NCI-H187 (cell line): ENCODE measurements around the gene FAM3A.
"Not testable (repeated sequence)": the region's sequence is repeated elsewhere in the genome, so short reads cannot be mapped to it uniquely, and the experiment has no call there.

Source experiments
- DNase-seq, 2 experiments: peaks; one replicate each; lab custom pipeline; 2025; lab: John Stamatoyannopoulos, UW

The FAM3A gene, protein sequence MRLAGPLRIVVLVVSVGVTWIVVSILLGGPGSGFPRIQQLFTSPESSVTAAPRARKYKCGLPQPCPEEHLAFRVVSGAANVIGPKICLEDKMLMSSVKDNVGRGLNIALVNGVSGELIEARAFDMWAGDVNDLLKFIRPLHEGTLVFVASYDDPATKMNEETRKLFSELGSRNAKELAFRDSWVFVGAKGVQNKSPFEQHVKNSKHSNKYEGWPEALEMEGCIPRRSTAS

DNA sequence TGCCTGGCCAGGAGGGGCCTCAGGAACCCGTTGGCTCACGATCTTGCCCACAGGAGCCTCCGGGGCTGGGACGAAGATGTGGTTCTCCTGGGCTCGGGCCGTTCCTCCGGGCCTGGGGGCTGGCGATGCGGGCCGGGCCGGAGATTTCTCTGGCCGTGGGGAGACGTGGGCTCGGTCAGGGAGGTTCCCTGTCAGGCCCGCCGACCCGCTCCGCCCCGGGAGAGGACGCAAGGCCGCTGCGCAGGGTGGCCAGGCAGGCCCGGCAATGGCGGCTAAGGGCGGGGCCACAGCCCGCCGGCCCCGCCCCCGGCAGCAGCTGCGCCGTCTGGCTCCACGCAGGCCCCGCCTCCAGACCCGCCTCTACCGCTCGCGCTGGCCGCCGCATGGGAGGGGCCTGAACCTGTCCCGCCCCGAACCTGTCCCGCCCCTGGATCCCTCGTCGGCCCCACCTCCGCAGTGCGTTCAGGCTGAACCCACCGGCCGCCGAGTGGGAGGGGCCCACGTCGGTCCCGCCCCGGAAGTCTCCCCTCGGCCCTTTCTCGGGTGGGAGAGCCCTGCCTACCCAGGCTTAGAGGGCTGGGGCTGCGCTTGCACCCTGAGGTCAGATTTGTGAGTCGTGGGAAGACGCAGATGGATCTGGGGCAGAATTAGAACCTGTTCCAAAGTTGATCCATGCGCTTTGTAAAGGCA lies at the start of gene FAM3A:
FAM3A (minus strand) TSS at position 267 of the 690 bp plus-strand sequence. CDS start 460 bp downstream, outside the sequence.
- DNase-seq = peak; percentile 91 to 94

DNA sequence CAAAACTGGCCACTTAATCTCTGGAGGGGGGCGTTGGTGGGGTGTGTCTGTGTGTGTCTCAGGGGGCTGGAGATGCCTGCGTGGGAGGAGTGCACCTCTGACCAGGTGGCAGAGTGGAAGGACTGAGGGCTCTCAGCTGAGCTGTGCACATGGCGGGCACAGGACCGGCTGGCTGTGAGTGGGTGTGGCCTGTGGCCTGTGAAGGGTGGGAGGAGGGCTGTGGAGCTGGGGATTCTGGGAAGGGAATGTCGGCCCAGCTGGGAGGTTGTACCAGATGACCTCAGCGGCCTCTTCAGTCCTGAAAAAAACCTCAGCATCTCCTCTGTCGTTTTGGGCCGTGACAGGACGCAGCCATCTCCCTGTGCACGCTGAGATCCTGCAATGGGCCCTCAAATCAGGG lies 46.3 kb upstream of the FAM3A start:
- not testable (repeated sequence) for DNase-seq

DNA sequence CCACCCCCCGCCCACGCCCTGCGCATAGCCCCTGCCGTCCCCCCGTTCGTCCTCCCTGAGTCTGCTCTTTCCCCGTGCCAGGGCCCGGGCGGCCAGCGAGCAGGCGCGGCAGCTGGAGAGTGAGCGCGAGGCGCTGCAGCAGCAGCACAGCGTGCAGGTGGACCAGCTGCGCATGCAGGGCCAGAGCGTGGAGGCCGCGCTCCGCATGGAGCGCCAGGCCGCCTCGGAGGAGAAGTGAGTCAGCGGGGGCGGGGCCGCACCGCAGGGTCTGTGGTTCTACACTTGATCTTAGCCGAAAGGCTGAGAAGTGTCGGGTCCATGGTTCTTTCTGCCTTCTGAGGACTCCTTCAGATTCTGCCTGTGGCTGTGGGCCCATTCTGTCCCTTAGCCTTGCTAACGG lies 44.3 kb upstream of the FAM3A start:
- DNase-seq = not testable (repeated sequence)

DNA sequence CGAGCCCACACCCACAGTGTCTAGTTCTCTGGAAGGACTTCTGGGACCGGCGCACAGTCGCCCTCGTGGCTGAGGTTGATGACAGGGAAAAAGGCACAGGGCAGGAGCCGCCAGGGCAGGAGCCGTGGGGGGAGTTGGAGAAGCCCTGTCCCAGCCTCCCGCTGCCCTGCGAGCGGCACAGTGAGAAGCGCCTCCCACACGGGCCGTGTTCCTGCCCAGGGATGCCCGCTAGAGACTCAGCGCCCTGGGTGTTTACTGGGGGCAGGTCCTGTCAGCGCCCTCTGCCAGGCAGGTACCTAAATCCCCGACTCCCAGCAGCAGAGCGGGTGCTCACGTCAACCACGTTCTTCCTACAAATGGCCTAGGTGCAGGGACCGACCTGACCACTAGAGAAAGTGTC lies 42.9 kb upstream of the FAM3A start:
- DNase-seq = not testable (repeated sequence)

DNA sequence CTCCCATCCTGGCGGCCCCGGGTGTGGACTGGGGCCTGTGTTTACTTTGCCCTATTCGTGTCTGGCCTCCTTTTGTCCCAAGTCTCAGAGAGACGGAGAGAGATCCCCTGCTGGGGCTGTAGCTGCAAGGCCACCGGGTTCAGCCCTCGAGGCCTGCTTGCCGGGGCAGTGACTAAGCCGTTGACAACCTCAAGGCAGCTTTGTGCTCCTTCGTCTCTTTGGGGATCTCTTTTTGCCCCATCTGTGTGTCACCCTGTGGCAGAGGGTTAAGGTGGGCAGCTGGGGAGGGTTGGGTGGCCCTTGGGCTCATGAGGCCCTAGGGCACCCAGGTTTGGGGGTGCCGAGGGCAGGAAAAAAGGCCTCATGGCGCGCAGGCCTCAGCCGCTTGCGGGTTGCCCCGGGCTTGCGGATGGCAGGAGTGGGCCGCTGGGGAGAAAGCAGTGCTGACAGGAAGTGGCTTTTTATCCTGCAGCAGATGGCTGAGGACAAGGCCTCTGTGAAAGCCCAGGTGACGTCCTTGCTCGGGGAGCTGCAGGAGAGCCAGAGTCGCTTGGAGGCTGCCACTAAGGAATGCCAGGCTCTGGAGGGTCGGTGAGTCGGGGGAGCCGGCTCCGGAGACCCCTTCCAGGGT lies 42.1 kb upstream of the FAM3A start:
- DNase-seq = not testable (repeated sequence)

DNA sequence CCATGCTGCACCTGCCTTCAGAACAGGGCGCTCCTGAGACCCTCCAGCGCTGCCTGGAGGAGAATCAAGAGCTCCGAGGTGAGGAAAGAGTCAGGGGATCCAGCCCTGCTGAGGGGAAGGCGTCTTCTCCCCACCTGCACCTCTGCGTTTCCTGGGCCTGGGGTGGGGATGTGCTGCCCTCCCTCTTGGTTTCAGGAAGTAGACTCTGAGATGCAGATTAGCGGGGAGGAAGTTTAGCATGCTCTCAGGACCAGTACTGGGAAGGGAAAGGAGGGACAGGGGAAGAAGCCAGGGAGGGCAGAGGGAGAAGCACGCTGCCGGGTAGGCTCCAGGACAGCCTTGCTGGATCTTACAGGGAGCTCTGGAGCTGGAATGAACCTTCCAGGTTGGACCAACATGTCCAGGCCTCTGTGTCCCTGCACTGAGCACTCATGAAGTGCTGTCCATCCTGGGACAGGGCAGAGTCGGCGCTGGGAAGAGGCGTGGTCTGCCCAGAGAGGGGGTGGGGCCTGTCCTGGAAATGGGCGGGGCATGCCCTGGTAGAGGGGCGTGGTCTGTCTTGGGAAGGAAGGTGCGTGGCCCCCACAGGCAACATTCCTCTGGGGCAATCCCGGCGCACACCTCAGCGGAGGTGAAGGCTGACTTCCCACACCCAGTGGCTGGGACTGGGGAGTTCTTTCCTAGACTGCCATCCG lies 36.2 kb upstream of the FAM3A start:
- not testable (repeated sequence) for DNase-seq

DNA sequence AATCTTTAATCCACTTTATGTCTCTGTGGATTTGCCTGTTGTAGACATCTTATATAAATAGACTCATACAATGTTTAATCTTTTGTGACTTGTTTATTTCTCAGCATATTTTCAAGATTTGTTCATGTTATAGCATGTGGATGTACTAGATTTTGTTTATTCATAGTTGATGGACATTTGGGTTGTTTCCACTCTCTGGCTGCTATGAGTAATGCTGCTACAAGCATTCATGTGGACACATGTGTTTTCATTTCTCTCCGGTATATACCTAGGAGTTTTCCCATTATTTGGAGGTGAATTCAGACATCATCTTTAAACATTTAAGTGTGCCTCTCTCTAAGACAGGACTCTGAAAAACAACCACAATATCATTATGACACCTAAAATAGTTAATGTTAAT lies 33.7 kb upstream of the FAM3A start:
- no peak for DNase-seq

DNA sequence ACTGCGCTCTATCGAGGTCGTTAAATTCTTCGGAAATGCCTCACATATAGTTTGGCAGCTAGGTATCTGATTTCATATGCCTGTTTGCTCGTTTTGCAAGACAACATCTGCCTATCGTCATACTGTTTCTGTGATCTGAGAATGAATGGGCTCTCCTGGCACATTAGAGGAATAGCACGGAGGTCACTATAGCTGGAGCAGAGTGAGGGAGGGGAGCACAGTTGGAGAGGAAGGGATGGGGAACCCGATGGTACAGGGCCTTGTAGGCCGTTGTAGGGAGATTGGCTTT lies 31.9 kb upstream of the FAM3A start:
- no peak for DNase-seq

DNA sequence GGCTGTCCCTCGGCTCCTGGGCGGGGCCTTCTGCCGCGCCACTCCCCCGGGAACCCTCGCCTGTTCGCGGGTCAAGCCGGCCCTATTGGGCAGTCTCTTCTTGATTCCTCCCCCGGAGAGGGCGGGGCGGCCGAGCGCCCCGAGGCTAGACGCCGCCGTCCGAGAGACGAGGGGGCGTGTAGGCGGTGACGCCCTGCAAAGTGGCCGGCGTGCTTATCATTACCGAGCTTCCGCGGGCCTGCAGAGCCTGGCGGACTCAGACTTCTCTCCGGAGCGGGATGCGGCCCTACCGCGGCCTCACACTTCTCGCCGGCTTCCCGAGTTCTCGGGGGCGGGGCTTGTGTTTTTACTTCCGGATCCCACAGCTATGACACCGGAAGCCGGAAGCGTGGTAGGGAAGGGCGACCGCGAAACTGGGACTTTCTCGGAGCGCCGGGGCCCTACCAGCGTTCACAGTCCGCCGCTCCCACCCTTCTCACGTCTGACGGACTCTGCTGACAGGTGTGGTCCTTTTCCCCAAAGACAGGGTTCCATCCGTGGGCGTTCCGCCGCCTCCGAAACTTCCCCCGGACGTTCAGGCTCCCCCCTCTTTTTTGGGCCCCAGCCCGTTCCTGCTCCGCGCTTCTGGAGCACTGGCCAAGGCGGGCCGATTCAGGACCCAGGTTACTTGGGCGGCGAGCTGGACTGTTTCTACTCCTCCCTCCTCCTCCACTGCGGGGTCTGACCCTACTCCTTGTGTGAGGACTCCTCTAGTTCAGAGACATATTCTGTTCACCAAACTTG lies 31.4 kb upstream of the FAM3A start, which contains the start of gene IKBKG:
IKBKG (plus strand) TSS at position 376 of the 783 bp plus-strand sequence. CDS start 4,383 bp downstream, outside the sequence.
- DNase-seq = peak; percentile 91 to 97

DNA sequence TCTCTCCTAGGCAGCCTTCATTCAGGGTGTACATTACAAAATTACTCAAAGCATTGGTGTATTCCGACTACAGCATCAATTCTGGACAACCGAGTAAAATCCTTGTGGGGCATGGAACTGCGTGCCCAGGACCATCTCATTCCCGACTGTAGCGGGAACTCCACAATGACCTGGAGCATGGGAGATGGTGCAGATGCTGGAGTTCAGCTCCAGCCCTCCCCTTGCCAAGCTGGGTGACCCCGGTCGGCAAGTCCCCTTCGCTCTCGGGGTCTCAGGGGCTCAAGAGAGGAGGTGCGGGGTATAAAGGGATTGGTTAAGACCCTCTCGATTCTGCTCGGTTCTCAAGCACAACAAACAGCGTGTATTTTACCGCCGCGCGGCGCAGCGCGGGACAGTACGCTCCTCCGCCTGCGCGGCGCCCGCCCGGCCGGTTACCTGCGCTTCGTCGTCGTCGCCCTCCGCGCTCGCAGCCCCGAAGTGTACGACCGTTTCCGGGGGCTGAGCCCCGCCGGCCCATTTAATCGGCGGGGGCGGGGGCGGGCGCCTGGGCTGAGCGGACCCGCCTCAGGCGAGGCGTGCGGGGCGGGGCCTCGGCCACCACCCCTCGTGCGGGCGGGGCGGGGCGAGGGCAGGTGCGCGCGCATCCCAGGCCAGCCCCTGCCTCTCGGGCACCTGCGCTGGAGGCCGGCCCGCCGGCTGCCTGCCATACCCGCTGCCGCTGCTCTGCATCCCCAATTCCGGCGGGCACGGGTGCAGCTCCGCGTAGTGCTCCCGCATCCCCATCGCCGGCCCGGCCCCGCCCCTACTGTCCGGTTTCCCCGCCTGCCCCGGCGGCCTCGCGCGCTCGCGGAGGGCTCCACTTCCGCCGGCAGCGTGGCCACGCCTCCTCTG lies 30.6 kb upstream of the FAM3A start, which contains the start of gene G6PD:
G6PD (minus strand) TSS at position 493 of the 891 bp plus-strand sequence. CDS start 691 bp downstream, outside the sequence.
- peak; percentile 82 to 94 for DNase-seq

DNA sequence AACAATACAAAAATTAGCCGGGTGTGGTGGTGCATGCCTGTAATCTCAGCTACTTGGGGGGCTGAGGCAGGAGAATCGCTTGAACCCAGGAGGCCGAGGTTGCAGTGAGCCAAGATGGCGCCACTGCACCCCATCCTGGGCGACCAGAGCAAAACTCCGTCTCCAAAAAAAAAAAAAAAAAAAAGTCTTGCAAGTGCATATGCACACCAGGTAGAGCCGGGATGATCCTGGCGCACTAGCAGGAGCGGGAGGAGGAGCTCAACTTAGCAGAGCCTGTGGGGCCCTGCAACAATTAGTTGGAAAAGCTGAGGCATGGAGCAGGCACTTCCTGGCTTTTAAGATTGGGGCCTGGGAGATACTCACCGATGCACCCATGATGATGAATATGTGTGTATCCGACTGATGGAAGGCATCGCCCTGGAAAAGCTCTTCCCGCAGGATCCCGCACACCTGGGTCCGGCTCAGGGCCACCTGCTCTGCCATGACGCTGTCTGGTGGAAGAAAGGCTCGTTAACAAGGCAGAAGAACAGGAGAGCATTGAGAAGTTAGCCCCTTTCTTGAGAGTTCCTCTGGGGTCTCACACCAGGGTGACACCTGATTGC lies 29.7 kb upstream of the FAM3A start:
- DNase-seq = no peak

DNA sequence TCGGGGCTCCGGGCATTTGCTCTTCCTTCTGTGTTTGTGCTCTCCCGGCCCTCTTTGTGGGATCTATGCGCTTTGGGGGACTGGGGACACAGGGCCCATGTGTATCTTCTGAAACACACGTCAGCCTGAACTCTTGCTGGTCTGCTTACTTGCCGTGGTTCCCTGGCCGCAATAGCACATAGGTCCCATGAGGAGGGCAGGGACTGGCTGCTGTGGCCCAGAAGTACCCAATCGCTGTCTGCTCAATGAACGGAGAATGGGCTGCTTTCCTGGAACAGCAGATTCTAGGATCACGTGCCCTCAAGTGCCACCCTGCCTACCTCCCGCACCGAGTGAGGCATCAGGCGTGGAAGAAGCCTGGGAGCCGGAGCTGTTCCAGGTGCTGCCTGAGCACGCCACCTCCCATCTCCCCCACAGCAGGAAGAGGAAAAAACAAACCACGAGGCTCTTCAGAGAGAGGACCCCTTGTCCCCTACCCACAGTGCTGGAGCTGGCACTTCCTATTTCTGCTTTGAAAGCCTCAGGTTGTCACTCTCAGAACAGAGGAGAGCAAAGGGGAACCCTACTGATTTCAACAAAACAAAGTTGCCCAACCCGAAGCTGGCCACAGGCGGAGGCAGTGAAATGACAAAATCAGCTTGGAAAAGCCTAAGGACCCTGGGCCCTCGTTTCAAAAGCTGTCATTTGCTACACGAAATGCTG lies 26.8 kb upstream of the FAM3A start:
- no peak for DNase-seq

DNA sequence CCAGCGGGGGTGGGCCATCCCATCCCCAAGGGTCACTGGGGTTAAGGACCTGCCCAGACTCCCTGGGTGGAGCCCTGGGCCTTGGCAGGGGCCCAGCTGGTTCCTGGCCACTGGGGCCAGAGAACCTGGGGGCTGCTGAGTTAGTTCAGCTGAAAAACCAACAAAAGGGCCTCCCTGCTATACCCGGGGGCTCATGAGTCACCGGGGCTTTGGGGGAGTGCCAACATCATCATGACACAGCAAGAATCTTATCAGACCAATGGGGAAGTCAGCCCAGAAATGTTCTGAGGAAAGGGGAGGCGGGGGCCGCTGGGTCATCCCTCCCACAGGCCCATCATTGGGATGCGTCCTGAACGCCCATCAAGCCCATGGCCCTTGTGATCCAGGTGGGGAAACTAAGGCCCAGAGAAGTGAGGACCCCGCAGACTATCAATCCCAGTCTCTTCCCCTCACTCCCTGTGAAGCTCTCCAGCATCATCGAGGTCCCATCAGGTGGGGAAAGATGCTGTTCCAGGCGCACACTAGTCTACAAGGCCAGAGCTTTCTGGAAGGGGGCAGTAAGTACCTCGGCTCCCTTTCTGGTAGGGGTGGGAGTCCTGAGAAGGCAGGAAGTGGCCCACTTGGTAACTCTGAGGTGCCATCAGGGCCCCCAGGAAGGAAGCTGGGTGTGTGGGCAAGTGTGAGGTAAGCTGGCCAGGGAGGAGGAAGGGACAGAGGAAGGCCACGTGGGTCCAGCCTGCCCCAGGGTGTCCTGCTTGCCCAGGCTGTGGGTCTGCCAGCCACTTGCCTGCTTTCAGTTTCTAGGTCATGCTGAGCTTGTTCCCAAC lies 26.1 kb upstream of the FAM3A start:
- DNase-seq = no peak

DNA sequence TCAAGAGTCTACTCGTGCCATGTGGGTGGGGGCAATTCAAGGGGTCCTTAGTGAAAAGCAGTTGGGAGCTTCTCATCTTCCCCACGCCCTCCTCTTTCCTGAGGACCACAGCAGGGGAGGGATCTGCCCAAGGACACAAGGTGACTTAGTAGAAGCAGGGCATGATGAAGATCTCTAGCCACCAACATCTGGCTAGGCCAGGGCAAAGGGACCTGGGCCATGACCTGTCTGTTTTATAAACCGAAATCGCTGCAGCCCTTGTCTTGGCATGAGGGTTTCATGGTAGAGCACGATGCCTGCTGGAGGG lies 25.5 kb upstream of the FAM3A start:
- no peak for DNase-seq

DNA sequence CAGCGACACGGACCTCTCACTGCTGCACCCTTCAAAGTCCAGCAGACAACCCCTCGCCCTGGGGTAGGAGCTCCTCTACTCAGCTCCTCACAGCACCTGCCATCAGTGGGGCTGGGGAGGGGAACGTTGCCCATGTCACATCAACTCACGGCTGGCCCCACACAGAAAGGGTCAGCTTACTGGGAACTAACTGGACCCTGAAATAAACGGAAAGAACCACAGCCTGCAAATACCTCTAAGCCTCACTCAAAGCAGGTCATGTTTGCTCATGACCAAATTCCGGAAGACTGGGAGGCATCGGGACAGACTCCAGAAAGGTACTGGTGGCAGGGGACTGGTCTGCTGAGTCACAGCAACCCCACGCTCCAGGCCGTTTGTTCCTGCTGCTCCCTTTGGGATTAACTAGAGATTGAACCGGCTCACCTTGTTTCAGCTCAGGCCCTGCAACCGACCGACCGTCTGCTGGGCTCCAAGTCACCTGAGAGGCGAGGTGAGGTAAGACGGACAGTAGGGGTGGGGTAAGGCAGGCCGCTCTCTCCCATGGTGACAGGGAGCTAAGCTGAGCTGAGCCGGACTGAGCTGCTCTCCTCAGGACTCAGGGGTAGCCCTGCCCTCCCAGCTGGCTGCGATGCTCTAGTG lies 25.0 kb upstream of the FAM3A start:
- DNase-seq = no peak

DNA sequence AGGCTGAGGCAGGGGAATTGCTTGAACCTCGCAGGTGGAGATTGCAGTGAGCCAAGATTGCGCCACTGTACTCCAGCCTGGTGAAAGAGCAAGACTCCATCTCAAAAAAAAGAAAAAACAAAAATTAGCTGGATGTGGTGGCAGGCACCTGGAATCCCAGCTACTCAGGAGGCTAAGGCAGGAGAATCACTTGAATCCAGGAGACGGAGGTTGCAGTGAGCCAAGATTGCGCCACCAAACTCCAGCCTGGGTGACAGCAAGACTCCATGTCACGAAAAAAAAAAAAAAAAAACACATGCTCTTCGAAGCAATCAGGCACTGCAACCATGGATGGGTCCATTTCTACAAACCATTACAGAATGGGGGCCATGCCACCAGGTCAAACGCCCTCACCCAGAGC lies 24.3 kb upstream of the FAM3A start:
- not testable (repeated sequence) for DNase-seq

DNA sequence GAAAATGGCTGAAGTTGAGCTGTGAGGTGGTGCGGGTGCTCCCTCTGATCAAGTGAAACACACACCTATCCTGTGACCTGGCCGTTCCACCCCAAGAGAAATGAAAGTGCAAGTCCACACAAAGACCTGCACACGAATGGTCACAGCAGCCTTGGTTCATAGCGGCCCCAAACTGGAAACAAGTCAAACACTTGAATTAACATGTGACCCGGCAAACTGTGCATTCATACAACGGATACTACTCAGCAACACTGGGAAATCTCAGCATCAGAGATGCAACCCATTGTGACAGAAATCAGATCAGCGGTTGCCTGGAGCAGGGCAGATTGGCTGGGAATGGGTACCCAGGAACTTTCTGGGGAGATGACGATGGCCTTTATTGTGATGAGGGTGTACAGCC lies 23.0 kb upstream of the FAM3A start:
- DNase-seq = no peak

DNA sequence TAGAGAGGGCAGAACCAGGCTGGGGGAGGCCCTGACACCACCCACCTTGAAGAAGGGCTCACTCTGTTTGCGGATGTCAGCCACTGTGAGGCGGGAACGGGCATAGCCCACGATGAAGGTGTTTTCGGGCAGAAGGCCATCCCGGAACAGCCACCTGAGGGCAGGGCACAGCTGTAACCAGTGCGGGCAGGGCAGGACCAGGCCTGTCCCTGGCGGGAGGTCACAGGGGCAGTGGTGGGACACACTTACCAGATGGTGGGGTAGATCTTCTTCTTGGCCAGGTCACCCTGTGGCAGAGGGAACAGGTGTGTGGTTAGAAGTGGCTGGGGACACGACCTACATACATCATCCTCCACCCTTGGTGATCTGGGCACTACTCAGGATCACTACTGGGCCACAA lies 19.9 kb upstream of the FAM3A start:
- DNase-seq = no peak
